IMR-90 (cell line): ENCODE results near the gene STAT3. TPM values are rescaled to one million over a fixed set of nuclear protein-coding genes. Genes with fewer than 3 reads are reported as not detected.
"Not testable (repeated sequence)": the region's sequence is repeated elsewhere in the genome, so short reads cannot be mapped to it uniquely, and the experiment has no call there.

Experiments
- ATAC-seq: fragments of 200-7000 bp; cut with Tn5 transposase; 2 replicates; pipeline ENCODE4 v1.9.1; 2020; ENCODE audit warnings: low read depth, mild to moderate bottlenecking, moderate library complexity
- BruUV-seq: library from RNA; stranded (reverse); fragments of 400-500 nt; replicated peaks from 2 replicates; lab custom pipeline; 2021; lab: Mats Ljungman, UMichigan
- CTCF ChIA-PET: fragments of 300-600 bp; formaldehyde crosslinking; extraction: SDS; loops from one replicate; lab custom pipeline; 2021; ENCODE audit warnings: antibody characterized with exemption; lab: Yijun Ruan, JAX
- POLR2A ChIA-PET: fragments of 300-600 bp; sonication (Branson Sonifier 250); formaldehyde crosslinking; loops from one replicate; lab custom pipeline; 2022; ENCODE audit warnings: antibody characterized with exemption; ENCODE audit not compliant: unreplicated experiment; lab: Charles Lee
- DNase-seq: peaks from one replicate; pipeline ENCODE4 v3.0.0; 2013
- H2AFZ ChIP-seq: replicated peaks from 2 replicates; pipeline ENCODE3; 2013; ENCODE audit warnings: low read length, mild to moderate bottlenecking; ENCODE audit not compliant: poor library complexity
- H2AK5ac ChIP-seq: 2 replicates; pipeline ENCODE4 v1.6.1; 2013; ENCODE audit warnings: low read depth, low read length, inconsistent platforms
- H2AK9ac ChIP-seq: replicated peaks from 2 replicates; pipeline ENCODE3; 2013; ENCODE audit warnings: mild to moderate bottlenecking, low read depth, low read length, moderate library complexity; ENCODE audit not compliant: poor library complexity
- H2BK120ac ChIP-seq: 2 replicates; pipeline ENCODE4 v1.6.1; 2013; ENCODE audit warnings: low read depth, low read length, inconsistent platforms
- H2BK15ac ChIP-seq: 3 replicates; pipeline ENCODE4 v1.6.1; 2013; ENCODE audit warnings: low read depth, low read length, inconsistent platforms
- H2BK20ac ChIP-seq: 2 replicates; pipeline ENCODE4 v1.6.1; 2013; ENCODE audit warnings: low read depth, mild to moderate bottlenecking, inconsistent platforms, low read length, moderate library complexity
- H2BK5ac ChIP-seq: 2 replicates; pipeline ENCODE4 v1.6.1; 2013; ENCODE audit warnings: mild to moderate bottlenecking, low read depth, low read length, inconsistent platforms; ENCODE audit not compliant: poor library complexity, severe bottlenecking
- H3K14ac ChIP-seq: replicated peaks from 2 replicates; pipeline ENCODE4 v1.6.1; 2013; ENCODE audit warnings: low read depth, low read length, inconsistent platforms
- H3K18ac ChIP-seq: 2 replicates; pipeline ENCODE4 v1.6.1; 2013; ENCODE audit warnings: low read depth, low read length, control low read depth
- H3K23ac ChIP-seq: 2 replicates; pipeline ENCODE4 v1.6.1; 2013; ENCODE audit warnings: low read depth, low read length, inconsistent platforms
- H3K27ac ChIP-seq: 2 replicates; pipeline ENCODE4 v1.5.1; 2013; ENCODE audit warnings: mild to moderate bottlenecking, control low read depth, low read length; ENCODE audit not compliant: insufficient read depth
- H3K27me3 ChIP-seq: 2 replicates; pipeline ENCODE4 v1.6.1; 2013; ENCODE audit warnings: low read length; ENCODE audit not compliant: control insufficient read depth, insufficient read depth
- H3K36me3 ChIP-seq: 2 replicates; pipeline ENCODE4 v1.6.1; 2013; ENCODE audit warnings: low read length, mixed read lengths; ENCODE audit not compliant: control insufficient read depth, insufficient read depth
- H3K4ac ChIP-seq: 2 replicates; pipeline ENCODE4 v1.6.1; 2013; ENCODE audit warnings: low read depth, low read length, inconsistent platforms
- H3K4me1 ChIP-seq: 2 replicates; pipeline ENCODE4 v1.6.1; 2013; ENCODE audit warnings: low read length, mixed read lengths; ENCODE audit not compliant: control insufficient read depth, insufficient read depth
- H3K4me2 ChIP-seq: 2 replicates; pipeline ENCODE4 v1.6.1; 2013; ENCODE audit warnings: low read depth, mild to moderate bottlenecking, control low read depth, low read length, moderate library complexity
- H3K4me3 ChIP-seq: 2 replicates; pipeline ENCODE4 v1.5.1; 2013; ENCODE audit warnings: low read depth, mild to moderate bottlenecking, control low read depth, low read length, moderate library complexity; ENCODE audit not compliant: insufficient read depth
- H3K56ac ChIP-seq: 2 replicates; pipeline ENCODE4 v1.6.1; 2013; ENCODE audit warnings: low read length, inconsistent platforms; ENCODE audit not compliant: insufficient read depth; ENCODE audit errors: extremely low read depth
- H3K79me1 ChIP-seq, 2 experiments: 2 replicates each; pipeline ENCODE4 v1.6.1; 2013; ENCODE audit warnings: low read length in 2 of 2, inconsistent platforms in 1 of 2, low read depth in 1 of 2
- H3K9ac ChIP-seq: 2 replicates; pipeline ENCODE4 v1.6.1; 2013; ENCODE audit warnings: low read depth, low read length, control low read depth
- H3K9me1 ChIP-seq: 2 replicates; pipeline ENCODE4 v1.6.1; 2013; ENCODE audit warnings: low read length, inconsistent platforms; ENCODE audit not compliant: insufficient read depth
- H3K9me3 ChIP-seq: 2 replicates; pipeline ENCODE4 v1.6.1; 2013; ENCODE audit warnings: low read length; ENCODE audit not compliant: control insufficient read depth, insufficient read depth
- H4K20me1 ChIP-seq: 2 replicates; pipeline ENCODE4 v1.6.1; 2013; ENCODE audit warnings: low read length, inconsistent platforms; ENCODE audit not compliant: insufficient read depth
- H4K5ac ChIP-seq: 2 replicates; pipeline ENCODE4 v1.6.1; 2013; ENCODE audit warnings: mild to moderate bottlenecking, low read depth, low read length, control low read depth
- H4K8ac ChIP-seq, 2 experiments: 2 replicates each; pipeline ENCODE4 v1.6.1; 2013; ENCODE audit warnings: low read depth in 2 of 2, low read length in 2 of 2, control low read depth in 1 of 2, inconsistent platforms in 1 of 2
- H4K91ac ChIP-seq: 2 replicates; pipeline ENCODE4 v1.6.1; 2013; ENCODE audit warnings: low read depth, low read length, inconsistent platforms; ENCODE audit not compliant: insufficient read depth
- WGBS, 2 experiments: methylation state at CpG; one replicate each; pipeline versions ENCODE4 v1.1.5 to v1.1.7; 2013; ENCODE audit warnings: missing lambda C conversion rate in 2 of 2; ENCODE audit not compliant: insufficient read length in 1 of 2; ENCODE audit errors: extremely low coverage in 2 of 2; 5-methylcytosine and 5-hydroxymethylcytosine counted together
- dilution Hi-C: fragments of 300-500 bp; cut with HindIII; formaldehyde crosslinking; loops from one replicate; pipeline ENCODE4 v1.14.3; 2018; ENCODE audit warnings: low sequenced_read_pairs; ENCODE audit not compliant: unreplicated experiment
- in situ Hi-C: fragments of 300-500 bp; cut with MboI; formaldehyde crosslinking; loops from 3 replicates; pipeline ENCODE4 v1.14.3; 2019; ENCODE audit warnings: low sequenced_read_pairs, inconsistent platforms, mixed read lengths
- intact Hi-C: fragments of 100-400 bp; cut with micrococcal nuclease; formaldehyde crosslinking; loops from 2 replicates; pipeline ENCODE4 v1.10.0; 2022
- polyA plus RNA-seq, 3 experiments: library from polyadenylated mRNA; depleted of rRNA; stranded (reverse); fragments of >200 nt; gene quantifications; 2 replicates each; pipeline ENCODE4 v1.2.3, GENCODE V29; 2012; ENCODE audit warnings: low replicate concordance in 1 of 3
- total RNA-seq: library from RNA; depleted of rRNA; stranded (reverse); fragments of >200 nt; gene quantifications from 2 replicates; pipeline ENCODE4 v1.2.3, GENCODE V29; 2012

STAT3 gene
- total and polyA plus RNA-seq, 2 of the 4 experiments (the other 2 are of a cell fraction) = 47.2 to 66.3 TPM

DNA sequence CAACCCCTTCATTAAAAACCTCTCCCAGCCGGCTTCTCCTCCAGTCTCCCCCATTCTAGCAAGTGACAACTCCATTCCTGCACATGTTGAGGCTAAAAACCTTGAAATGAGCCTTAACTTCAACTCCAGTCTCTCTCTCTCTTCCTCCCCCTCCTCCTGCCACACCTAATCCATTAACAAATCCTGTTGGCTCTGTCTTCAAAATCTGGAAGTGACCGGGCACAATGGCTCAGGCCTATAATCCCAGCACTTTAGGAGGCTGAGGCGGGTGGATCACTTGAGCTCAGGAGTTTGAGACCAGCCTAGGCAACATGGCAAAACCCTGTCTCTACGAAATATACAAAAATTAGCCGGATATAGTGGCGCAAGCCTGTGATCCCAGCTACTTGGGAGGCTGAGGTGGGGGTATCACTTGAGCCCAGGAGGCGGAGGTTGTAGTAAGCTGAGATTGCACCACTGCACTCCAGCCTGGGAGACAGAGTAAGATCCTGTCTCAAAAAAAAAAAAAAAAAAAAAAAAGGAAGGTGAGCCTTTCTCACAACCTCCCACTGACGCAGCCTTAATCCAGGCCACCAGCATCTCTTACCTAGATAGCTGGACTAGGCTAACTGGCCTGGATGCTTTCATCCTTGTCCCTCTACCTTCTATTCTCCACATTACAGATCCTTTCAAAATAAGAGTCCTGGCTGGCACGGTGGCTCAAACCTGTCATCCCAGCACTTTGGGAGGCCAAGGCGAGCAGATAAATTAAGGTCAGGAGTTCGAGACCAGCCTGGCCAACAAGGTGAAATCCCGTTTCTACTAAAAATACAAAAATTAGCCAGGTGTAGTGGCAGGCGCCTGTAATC lies 21.8 kb downstream of the STAT3 start:
- Histone ChIP-seq H3K9me1 (peaks cover 25% of the 10 kb centered on the region), H4K8ac (0 out of 4 replicates have a peak overlapping the region, but pooled peaks of 1 of the 2 experiments have one; percentile 10), H4K20me1 (peaks cover 91% of the 10 kb centered on the region), H3K4me1 (peaks cover 17% of the 10 kb centered on the region), H3K79me1 (peaks cover 29 to 91% of the 10 kb centered on the region in 2 experiments)
- dilution Hi-C loops, BruUV-seq, H3K18ac ChIP-seq, H2AK5ac ChIP-seq, H4K5ac ChIP-seq, H3K9ac ChIP-seq, H2BK20ac ChIP-seq, H3K56ac ChIP-seq, in situ Hi-C loops, POLR2A ChIA-PET, H3K14ac ChIP-seq, H4K91ac ChIP-seq, H3K23ac ChIP-seq, H2BK120ac ChIP-seq, H3K4ac ChIP-seq, H2BK15ac ChIP-seq, DNase-seq, H2AFZ ChIP-seq, H3K27me3 ChIP-seq, H3K36me3 ChIP-seq, H3K27ac ChIP-seq, H3K4me3 ChIP-seq, H2AK9ac ChIP-seq, H2BK5ac ChIP-seq, H3K4me2 ChIP-seq, ATAC-seq, H3K9me3 ChIP-seq, intact Hi-C loops: not testable (repeated sequence)
- CTCF ChIA-PET = interaction anchor here (0.7 kb wide), 1 partner anchor 101 kb away, joined by 3 read pairs; no protein-coding TSS in a partner anchor
- WGBS, 2 experiments = 17% methylated on average over 1 of the region's 13 CpGs; no CpG with 5 or more reads in 1 of the 2 experiments
